SK-N-SH (cell line): ENCODE results near the gene EFEMP2. TPM values are rescaled to one million over a fixed set of nuclear protein-coding genes. Genes with fewer than 3 reads are reported as not detected.
A peak's percentile ranks its signal among the peaks of the same experiment; 100 is the strongest.

Experiments
- CHD2 ChIP-seq: fragments of 150-350 bp; IDR thresholded peaks from 2 replicates; pipeline ENCODE4 v1.6.1; 2018; ENCODE audit warnings: low read length; ENCODE audit not compliant: partially characterized antibody
- EZH2phosphoT487 ChIP-seq: fragments of 200-600 bp; sonication (generic); IDR thresholded peaks from 2 replicates; pipeline ENCODE4 v1.6.1; 2017; ENCODE audit warnings: low read depth, mixed run types, mild to moderate bottlenecking, antibody characterized with exemption, moderate library complexity, borderline replicate concordance
- FOXJ3 ChIP-seq: sonication (generic); formaldehyde crosslinking; IDR thresholded peaks from 2 replicates; pipeline ENCODE4 v1.5.1; 2020; ENCODE audit warnings: mild to moderate bottlenecking, missing genetic modification reagents
- GABPA ChIP-seq: IDR thresholded peaks from 2 replicates; pipeline ENCODE4 v1.4.0; 2012; ENCODE audit warnings: low read depth, mild to moderate bottlenecking
- GATA2 ChIP-seq: sonication (generic); formaldehyde crosslinking; IDR thresholded peaks from 2 replicates; pipeline ENCODE4 v1.5.0; 2020; ENCODE audit warnings: mild to moderate bottlenecking, missing genetic modification reagents
- NRF1 ChIP-seq: IDR thresholded peaks from 2 replicates; pipeline ENCODE4 v1.6.1; 2012; ENCODE audit warnings: low read depth, mild to moderate bottlenecking, low read length
- POLR2AphosphoS5 ChIP-seq: IDR thresholded peaks from 2 replicates; pipeline ENCODE4 v1.6.1; 2012; ENCODE audit warnings: low read depth, low read length
- RCOR1 ChIP-seq: fragments of 150-350 bp; IDR thresholded peaks from 2 replicates; pipeline ENCODE4 v1.6.1; 2017; ENCODE audit warnings: antibody characterized with exemption, low read length
- RXRA ChIP-seq: IDR thresholded peaks from 2 replicates; pipeline ENCODE4 v1.4.0; 2012; ENCODE audit warnings: low read depth, mild to moderate bottlenecking, borderline replicate concordance
- SMC3 ChIP-seq: IDR thresholded peaks from 2 replicates; pipeline ENCODE4 v1.6.1; 2012; ENCODE audit warnings: low read depth, low read length, improper control_type of control experiment
- TAF1 ChIP-seq: IDR thresholded peaks from 2 replicates; pipeline ENCODE4 v1.6.1; 2012; ENCODE audit warnings: low read depth, mild to moderate bottlenecking, low read length, moderate library complexity, borderline replicate concordance
- TEAD4 ChIP-seq: IDR thresholded peaks from 2 replicates; pipeline ENCODE4 v1.4.0; 2012; ENCODE audit warnings: mild to moderate bottlenecking, borderline replicate concordance; ENCODE audit not compliant: insufficient read depth
- polyA plus RNA-seq, 3 experiments: library from polyadenylated mRNA; depleted of rRNA; stranded (reverse); fragments of >200 nt; gene quantifications; 2 replicates each; pipeline ENCODE4 v1.2.3, GENCODE V29; 2012
- TF ChIP-seq, protein P1 (sequence below): fragments of 200-600 bp; sonication (generic); IDR thresholded peaks from 2 replicates; pipeline ENCODE4 v1.6.1; 2017; ENCODE audit warnings: antibody characterized with exemption, mild to moderate bottlenecking, moderate library complexity
- TF ChIP-seq, protein P2 (sequence below): IDR thresholded peaks from 2 replicates; pipeline ENCODE4 v1.4.0; 2012; ENCODE audit warnings: low read depth, borderline replicate concordance
- TF ChIP-seq, protein P3 (sequence below): fragments of 150-350 bp; IDR thresholded peaks from 2 replicates; pipeline ENCODE4 v1.6.1; 2016; ENCODE audit warnings: mild to moderate bottlenecking, low read depth, low read length
- TF ChIP-seq, protein P4 (sequence below): IDR thresholded peaks from 2 replicates; pipeline ENCODE4 v1.4.0; 2012; ENCODE audit warnings: low read depth
- TF ChIP-seq, protein P5 (sequence below): IDR thresholded peaks from 2 replicates; pipeline ENCODE4 v1.6.1; 2012; ENCODE audit warnings: mild to moderate bottlenecking, low read depth, low read length, moderate library complexity

EFEMP2 gene
- polyA plus RNA-seq, 1 of the 3 experiments (the other 2 are of a cell fraction): 203 TPM

DNA sequence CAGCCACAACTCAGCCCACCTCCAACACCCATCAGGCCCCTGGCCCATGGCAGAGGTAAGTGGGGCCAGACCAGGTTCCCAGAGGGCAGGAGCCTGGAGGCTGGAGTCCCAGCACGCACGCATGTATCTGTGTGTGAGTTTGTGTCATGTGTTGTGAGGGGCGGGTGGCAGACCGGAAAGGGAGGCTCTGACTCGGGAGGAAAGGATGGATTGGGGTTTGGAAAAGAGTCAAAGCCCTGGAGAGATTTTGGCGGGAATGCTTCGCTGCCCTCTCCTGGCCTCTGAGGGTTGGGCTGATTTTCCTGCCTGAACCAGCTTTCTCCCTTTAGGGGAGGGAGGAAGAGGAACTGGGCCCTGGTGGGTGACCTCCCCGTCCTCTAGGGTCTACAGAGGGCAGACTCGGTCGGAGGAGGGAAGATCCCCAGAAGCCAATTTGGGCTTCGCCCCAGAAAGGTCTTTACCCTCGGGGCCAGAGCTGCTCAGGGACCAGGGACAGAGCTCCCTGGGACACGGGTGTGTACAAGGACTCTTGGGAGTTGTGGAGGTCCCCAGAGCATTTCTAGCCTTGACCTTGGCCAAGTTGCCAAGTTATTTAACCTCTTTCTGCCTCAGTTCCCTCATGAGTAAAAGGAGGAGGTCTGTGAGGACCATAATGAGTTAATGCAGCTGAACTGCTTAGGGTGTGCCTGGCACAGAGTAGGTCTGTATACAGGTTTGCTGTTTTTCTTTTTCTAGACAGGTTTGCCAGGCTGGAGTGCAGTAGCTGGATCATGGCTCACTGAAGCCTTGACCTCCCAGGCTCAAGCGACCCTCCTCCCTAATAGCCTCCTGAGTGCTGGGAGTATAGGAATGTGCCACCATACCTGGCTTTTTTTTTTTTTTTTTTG is 39.3 kb upstream of the EFEMP2 start (continued):
- TF ChIP-seq TAF1 (peak; percentile 31; the same call in 1 of the 2 replicates), POLR2AphosphoS5 (peak; percentile 53; the same call in 1 of the 2 replicates), RCOR1 (no peak), SMC3 (peak; percentile 27; the same call in 1 of the 2 replicates), EZH2phosphoT487 (no peak), CHD2 (no peak), NRF1 (no peak), GATA2 (CRISPR knock-in tag) (no peak), RXRA (0 out of 2 replicates have a peak, but pooled peaks have one; percentile 7), TEAD4 (no peak), GABPA (peak; percentile 50), FOXJ3 (CRISPR knock-in tag) (no peak)
- TF ChIP-seq, protein P1, sequence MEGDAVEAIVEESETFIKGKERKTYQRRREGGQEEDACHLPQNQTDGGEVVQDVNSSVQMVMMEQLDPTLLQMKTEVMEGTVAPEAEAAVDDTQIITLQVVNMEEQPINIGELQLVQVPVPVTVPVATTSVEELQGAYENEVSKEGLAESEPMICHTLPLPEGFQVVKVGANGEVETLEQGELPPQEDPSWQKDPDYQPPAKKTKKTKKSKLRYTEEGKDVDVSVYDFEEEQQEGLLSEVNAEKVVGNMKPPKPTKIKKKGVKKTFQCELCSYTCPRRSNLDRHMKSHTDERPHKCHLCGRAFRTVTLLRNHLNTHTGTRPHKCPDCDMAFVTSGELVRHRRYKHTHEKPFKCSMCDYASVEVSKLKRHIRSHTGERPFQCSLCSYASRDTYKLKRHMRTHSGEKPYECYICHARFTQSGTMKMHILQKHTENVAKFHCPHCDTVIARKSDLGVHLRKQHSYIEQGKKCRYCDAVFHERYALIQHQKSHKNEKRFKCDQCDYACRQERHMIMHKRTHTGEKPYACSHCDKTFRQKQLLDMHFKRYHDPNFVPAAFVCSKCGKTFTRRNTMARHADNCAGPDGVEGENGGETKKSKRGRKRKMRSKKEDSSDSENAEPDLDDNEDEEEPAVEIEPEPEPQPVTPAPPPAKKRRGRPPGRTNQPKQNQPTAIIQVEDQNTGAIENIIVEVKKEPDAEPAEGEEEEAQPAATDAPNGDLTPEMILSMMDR: peak; percentile 51
- TF ChIP-seq, protein P2, sequence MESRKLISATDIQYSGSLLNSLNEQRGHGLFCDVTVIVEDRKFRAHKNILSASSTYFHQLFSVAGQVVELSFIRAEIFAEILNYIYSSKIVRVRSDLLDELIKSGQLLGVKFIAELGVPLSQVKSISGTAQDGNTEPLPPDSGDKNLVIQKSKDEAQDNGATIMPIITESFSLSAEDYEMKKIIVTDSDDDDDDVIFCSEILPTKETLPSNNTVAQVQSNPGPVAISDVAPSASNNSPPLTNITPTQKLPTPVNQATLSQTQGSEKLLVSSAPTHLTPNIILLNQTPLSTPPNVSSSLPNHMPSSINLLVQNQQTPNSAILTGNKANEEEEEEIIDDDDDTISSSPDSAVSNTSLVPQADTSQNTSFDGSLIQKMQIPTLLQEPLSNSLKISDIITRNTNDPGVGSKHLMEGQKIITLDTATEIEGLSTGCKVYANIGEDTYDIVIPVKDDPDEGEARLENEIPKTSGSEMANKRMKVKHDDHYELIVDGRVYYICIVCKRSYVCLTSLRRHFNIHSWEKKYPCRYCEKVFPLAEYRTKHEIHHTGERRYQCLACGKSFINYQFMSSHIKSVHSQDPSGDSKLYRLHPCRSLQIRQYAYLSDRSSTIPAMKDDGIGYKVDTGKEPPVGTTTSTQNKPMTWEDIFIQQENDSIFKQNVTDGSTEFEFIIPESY: no peak
- TF ChIP-seq, protein P3, sequence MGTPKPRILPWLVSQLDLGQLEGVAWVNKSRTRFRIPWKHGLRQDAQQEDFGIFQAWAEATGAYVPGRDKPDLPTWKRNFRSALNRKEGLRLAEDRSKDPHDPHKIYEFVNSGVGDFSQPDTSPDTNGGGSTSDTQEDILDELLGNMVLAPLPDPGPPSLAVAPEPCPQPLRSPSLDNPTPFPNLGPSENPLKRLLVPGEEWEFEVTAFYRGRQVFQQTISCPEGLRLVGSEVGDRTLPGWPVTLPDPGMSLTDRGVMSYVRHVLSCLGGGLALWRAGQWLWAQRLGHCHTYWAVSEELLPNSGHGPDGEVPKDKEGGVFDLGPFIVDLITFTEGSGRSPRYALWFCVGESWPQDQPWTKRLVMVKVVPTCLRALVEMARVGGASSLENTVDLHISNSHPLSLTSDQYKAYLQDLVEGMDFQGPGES: no peak
- TF ChIP-seq, protein P4, sequence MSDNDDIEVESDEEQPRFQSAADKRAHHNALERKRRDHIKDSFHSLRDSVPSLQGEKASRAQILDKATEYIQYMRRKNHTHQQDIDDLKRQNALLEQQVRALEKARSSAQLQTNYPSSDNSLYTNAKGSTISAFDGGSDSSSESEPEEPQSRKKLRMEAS: peak; percentile 80
- TF ChIP-seq, protein P5, sequence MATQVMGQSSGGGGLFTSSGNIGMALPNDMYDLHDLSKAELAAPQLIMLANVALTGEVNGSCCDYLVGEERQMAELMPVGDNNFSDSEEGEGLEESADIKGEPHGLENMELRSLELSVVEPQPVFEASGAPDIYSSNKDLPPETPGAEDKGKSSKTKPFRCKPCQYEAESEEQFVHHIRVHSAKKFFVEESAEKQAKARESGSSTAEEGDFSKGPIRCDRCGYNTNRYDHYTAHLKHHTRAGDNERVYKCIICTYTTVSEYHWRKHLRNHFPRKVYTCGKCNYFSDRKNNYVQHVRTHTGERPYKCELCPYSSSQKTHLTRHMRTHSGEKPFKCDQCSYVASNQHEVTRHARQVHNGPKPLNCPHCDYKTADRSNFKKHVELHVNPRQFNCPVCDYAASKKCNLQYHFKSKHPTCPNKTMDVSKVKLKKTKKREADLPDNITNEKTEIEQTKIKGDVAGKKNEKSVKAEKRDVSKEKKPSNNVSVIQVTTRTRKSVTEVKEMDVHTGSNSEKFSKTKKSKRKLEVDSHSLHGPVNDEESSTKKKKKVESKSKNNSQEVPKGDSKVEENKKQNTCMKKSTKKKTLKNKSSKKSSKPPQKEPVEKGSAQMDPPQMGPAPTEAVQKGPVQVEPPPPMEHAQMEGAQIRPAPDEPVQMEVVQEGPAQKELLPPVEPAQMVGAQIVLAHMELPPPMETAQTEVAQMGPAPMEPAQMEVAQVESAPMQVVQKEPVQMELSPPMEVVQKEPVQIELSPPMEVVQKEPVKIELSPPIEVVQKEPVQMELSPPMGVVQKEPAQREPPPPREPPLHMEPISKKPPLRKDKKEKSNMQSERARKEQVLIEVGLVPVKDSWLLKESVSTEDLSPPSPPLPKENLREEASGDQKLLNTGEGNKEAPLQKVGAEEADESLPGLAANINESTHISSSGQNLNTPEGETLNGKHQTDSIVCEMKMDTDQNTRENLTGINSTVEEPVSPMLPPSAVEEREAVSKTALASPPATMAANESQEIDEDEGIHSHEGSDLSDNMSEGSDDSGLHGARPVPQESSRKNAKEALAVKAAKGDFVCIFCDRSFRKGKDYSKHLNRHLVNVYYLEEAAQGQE: peak; percentile 64; the same call in 1 of the 2 replicates
